PFSK-1 (cell line): ENCODE results near the gene RHCG.

Experiments used
- POLR2AphosphoS5 ChIP-seq: IDR thresholded peaks from 2 replicates; pipeline ENCODE4 v1.6.1; 2012; ENCODE audit warnings: low read depth, mild to moderate bottlenecking, control low read depth, low read length, moderate library complexity
- TAF1 ChIP-seq: IDR thresholded peaks from 2 replicates; pipeline ENCODE4 v1.6.1; 2012; ENCODE audit warnings: low read length, control low read depth, borderline replicate concordance; ENCODE audit not compliant: insufficient read depth
- TF ChIP-seq, protein P1 (sequence below), 2 experiments: IDR thresholded peaks; 2 replicates each; pipeline versions ENCODE4 v1.6.1 to v1.8.0; 2011 to 2012; ENCODE audit warnings: low read depth in 2 of 2, low read length in 2 of 2, control low read depth in 1 of 2, inconsistent platforms in 1 of 2, mild to moderate bottlenecking in 1 of 2, moderate library complexity in 1 of 2; ENCODE audit not compliant: insufficient read depth in 1 of 2

DNA sequence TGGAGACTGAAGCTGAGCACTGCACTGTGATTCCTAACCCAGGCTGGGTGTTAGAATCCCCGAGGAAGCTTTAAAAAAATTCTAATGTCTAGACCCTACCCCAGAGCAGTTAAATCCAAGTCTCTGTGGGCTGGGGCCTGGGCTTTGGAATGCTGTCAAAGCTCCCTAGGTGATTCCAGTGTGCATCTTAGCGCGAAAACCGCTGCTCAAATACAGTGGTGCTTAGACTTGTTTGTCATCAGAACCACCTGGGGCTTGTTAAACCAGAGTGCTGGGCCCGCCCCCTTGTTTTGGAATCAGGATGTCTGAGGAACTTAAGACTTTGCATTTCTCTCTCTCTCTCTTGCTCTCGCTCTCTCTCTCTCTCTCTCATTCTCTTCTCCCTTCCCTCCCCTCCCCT, 20.7 kb downstream of the RHCG start:
- TF ChIP-seq TAF1 (no peak), POLR2AphosphoS5 (no peak)
- TF ChIP-seq, protein P1, sequence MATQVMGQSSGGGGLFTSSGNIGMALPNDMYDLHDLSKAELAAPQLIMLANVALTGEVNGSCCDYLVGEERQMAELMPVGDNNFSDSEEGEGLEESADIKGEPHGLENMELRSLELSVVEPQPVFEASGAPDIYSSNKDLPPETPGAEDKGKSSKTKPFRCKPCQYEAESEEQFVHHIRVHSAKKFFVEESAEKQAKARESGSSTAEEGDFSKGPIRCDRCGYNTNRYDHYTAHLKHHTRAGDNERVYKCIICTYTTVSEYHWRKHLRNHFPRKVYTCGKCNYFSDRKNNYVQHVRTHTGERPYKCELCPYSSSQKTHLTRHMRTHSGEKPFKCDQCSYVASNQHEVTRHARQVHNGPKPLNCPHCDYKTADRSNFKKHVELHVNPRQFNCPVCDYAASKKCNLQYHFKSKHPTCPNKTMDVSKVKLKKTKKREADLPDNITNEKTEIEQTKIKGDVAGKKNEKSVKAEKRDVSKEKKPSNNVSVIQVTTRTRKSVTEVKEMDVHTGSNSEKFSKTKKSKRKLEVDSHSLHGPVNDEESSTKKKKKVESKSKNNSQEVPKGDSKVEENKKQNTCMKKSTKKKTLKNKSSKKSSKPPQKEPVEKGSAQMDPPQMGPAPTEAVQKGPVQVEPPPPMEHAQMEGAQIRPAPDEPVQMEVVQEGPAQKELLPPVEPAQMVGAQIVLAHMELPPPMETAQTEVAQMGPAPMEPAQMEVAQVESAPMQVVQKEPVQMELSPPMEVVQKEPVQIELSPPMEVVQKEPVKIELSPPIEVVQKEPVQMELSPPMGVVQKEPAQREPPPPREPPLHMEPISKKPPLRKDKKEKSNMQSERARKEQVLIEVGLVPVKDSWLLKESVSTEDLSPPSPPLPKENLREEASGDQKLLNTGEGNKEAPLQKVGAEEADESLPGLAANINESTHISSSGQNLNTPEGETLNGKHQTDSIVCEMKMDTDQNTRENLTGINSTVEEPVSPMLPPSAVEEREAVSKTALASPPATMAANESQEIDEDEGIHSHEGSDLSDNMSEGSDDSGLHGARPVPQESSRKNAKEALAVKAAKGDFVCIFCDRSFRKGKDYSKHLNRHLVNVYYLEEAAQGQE (IDR thresholded peaks at IDR 0.05; ENCODE audit: insufficient read depth in 1 of 2, low read depth in 2 of 2, low read length in 2 of 2): no peak
